ENCODE measurements around the gene CELSR1.
"Not testable (repeated sequence)": the region's sequence is repeated elsewhere in the genome, so short reads cannot be mapped to it uniquely, and the experiment has no call there.

CELSR1 gene

GRCh38 chr22:46502440-46503175, 34.8 kb downstream of the CELSR1 start:
- TF ChIP-seq ZFX (IDR thresholded peaks at IDR 0.05; ENCODE audit: borderline replicate concordance) (no peak), CTCF (IDR thresholded peaks at IDR 0.05) (no peak)
- H3K27ac ChIP-seq: no peak overlapping the region

- no peak for TF ChIP-seq ZFX (IDR thresholded peaks at IDR 0.05; ENCODE audit: borderline replicate concordance)
- no peak for TF ChIP-seq CTCF (IDR thresholded peaks at IDR 0.05)
- no peak overlapping the region for H3K27ac ChIP-seq
Measured at GRCh38 chr22:46501701-46502100, 35.7 kb downstream of the CELSR1 start.

- not testable (repeated sequence) for H3K27ac ChIP-seq
Measured at GRCh38 chr22:46501265-46501664, 36.2 kb downstream of the CELSR1 start.

- no peak overlapping the region for H3K27ac ChIP-seq
- TF ChIP-seq CTCF (IDR thresholded peaks at IDR 0.05) (no peak), ZFX (IDR thresholded peaks at IDR 0.05; ENCODE audit: borderline replicate concordance) (no peak)
Measured at GRCh38 chr22:46500201-46500600, 37.2 kb downstream of the CELSR1 start.

- H3K27ac ChIP-seq: no peak overlapping the region
- TF ChIP-seq ZFX (IDR thresholded peaks at IDR 0.05; ENCODE audit: borderline replicate concordance): no peak
- no peak for TF ChIP-seq CTCF (IDR thresholded peaks at IDR 0.05)
Measured at GRCh38 chr22:46499805-46500189, 37.6 kb downstream of the CELSR1 start.

- H3K27ac ChIP-seq: no peak overlapping the region
- no peak for TF ChIP-seq CTCF (IDR thresholded peaks at IDR 0.05)
- TF ChIP-seq ZFX (IDR thresholded peaks at IDR 0.05; ENCODE audit: borderline replicate concordance): no peak
Measured at GRCh38 chr22:46491946-46492345, 45.5 kb downstream of the CELSR1 start.

GRCh38 chr22:46490538-46490937, 46.9 kb downstream of the CELSR1 start:
- H3K27ac ChIP-seq: no peak overlapping the region
- TF ChIP-seq CTCF (IDR thresholded peaks at IDR 0.05): no peak

All from 22Rv1 (cell line).